SK-N-SH treated with all-trans-retinoic acid at 6 μM for 48 hours (cell line): Measurements from ENCODE around the gene SIL1.

Source experiments
- CREB5 ChIP-seq: fragments of 250-450 bp; sonication (Bioruptor Pico); IDR thresholded peaks from 2 replicates; pipeline ENCODE4 v1.5.1; 2020; ENCODE audit warnings: low read depth, mild to moderate bottlenecking, moderate library complexity
- GLIS3 ChIP-seq: fragments of 250-450 bp; sonication (Bioruptor Pico); IDR thresholded peaks from 2 replicates; pipeline ENCODE4 v1.5.0; 2020; ENCODE audit warnings: mild to moderate bottlenecking, moderate library complexity
- PATZ1 ChIP-seq: fragments of 250-450 bp; sonication (Bioruptor Pico); IDR thresholded peaks from 2 replicates; pipeline ENCODE4 v1.8.0; 2020; ENCODE audit warnings: mild to moderate bottlenecking, moderate library complexity, borderline replicate concordance
- RARB ChIP-seq: fragments of 250-450 bp; sonication (Bioruptor Pico); IDR thresholded peaks from 2 replicates; pipeline ENCODE4 v1.8.0; 2021; ENCODE audit warnings: mild to moderate bottlenecking, moderate library complexity
- SNAI2 ChIP-seq: fragments of 250-450 bp; sonication (Bioruptor Pico); IDR thresholded peaks from 2 replicates; pipeline ENCODE4 v1.5.0; 2020; ENCODE audit warnings: mild to moderate bottlenecking, moderate library complexity
- ZFP3 ChIP-seq: fragments of 250-450 bp; sonication (Bioruptor Pico); IDR thresholded peaks from 2 replicates; pipeline ENCODE4 v1.5.0; 2020; ENCODE audit warnings: mild to moderate bottlenecking, moderate library complexity
- ZFP30 ChIP-seq: fragments of 450-650 bp; formaldehyde crosslinking; IDR thresholded peaks from 2 replicates; pipeline ENCODE4 v1.5.0; 2022; ENCODE audit warnings: mild to moderate bottlenecking, moderate library complexity
- ZNF8 ChIP-seq: fragments of 450-650 bp; formaldehyde crosslinking; IDR thresholded peaks from 2 replicates; pipeline ENCODE4 v1.5.0; 2020; ENCODE audit warnings: mild to moderate bottlenecking, moderate library complexity

- TF ChIP-seq GLIS3 (CRISPR knock-in tag): no peak
- TF ChIP-seq PATZ1 (CRISPR knock-in tag): no peak
- no peak for TF ChIP-seq RARB (CRISPR knock-in tag)
- no peak for TF ChIP-seq ZFP3 (CRISPR knock-in tag)
- TF ChIP-seq CREB5 (CRISPR knock-in tag): no peak
- no peak for TF ChIP-seq ZFP30 (CRISPR knock-in tag)
- no peak for TF ChIP-seq SNAI2 (CRISPR knock-in tag)
- no peak for TF ChIP-seq ZNF8 (CRISPR knock-in tag)
Observed at GRCh38 chr5:139037732-139038131, 160.4 kb downstream of the SIL1 start.
